Measurements from ENCODE around the gene ARL10.

GRCh38 chr5:176401281-176402205, 36.3 kb downstream of the ARL10 start:
- TF ChIP-seq CTCF (IDR thresholded peaks at IDR 0.05) (no peak), POLR2A (IDR thresholded peaks at IDR 0.05) (no peak)
